ENCODE results near the gene NUP210L.
"Not testable (repeated sequence)": the region's sequence is repeated elsewhere in the genome, so short reads cannot be mapped to it uniquely, and the experiment has no call there.

Gene NUP210L

DNA sequence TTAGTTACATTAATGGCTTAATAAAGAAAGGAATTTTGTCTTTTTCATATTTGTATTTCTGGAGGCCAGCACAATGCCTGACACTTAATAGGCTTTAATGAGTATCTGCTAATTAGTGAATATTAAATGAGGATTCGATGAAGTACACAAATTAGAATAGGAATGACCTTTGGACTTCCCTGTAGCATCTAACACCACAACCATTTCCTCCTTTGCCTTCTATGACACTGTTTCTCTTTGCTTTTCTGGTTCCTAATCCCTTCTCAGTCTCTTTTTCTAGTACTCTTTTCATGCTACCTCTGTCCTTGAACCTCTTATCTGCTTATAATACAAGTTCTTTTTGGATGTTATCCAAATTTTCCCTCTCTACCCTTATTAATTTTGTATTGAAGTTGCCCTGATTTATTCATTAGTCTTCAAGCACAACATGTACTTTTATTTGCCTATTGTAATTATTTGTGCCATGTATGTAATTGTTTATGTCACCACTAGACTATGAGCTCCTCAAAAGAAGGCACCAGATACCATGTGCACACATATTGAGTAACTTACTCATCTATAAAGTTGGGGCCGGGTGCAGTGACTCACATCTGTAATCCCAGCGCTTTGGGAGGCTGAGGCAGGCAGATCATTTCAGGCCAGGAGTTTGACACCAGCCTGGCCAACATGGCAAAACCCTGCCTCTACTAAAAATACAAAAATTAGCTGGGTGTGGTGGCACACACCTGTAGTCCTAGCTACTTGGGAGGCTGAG, 140.5 kb downstream of the NUP210L start:
- H3K9ac ChIP-seq (ENCODE audit: low read depth, low read length), result no peak overlapping the region
- no peak overlapping the region for H3K4me2 ChIP-seq (ENCODE audit: low read length)
- H3K36me3 ChIP-seq (ENCODE audit: insufficient read depth, low read length), result no peaks in the 10 kb centered on the region
- no peak overlapping the region for H3K4me3 ChIP-seq (ENCODE audit: low read length)
- no peaks in the 10 kb centered on the region for H3K9me3 ChIP-seq (replicated peaks; ENCODE audit: low read length)
- peaks cover 5% of the 10 kb centered on the region for H3K4me1 ChIP-seq (ENCODE audit: control insufficient read depth, insufficient read depth, low read length)
- H3K27me3 ChIP-seq (ENCODE audit: control insufficient read depth, insufficient read depth, low read length), result no peaks in the 10 kb centered on the region

DNA sequence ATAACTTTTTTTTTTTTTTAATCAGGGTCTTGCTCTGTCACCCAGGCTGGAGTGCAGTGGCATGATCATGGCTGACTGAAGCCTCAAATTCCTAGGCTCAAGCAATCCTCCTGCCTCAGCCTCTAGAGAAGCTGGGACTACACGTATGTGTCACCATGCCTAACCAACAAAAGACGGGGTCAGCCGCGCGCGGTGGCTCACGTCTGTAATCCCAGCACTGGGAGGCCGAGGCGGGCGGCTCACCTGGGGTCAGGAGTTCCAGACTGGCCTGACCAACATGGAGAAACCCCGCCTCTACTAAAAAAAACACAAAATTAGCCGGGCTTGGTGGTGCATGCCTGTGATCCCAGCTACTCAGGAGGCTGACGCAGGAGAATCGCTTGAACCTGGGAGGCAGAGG, 142.3 kb downstream of the NUP210L start:
- H3K9ac ChIP-seq (ENCODE audit: low read depth, low read length); H3K4me1 ChIP-seq (ENCODE audit: control insufficient read depth, insufficient read depth, low read length); H3K9me3 ChIP-seq (replicated peaks; ENCODE audit: low read length); H3K4me2 ChIP-seq (ENCODE audit: low read length); H3K4me3 ChIP-seq (ENCODE audit: low read length); H3K36me3 ChIP-seq (ENCODE audit: insufficient read depth, low read length); H3K27me3 ChIP-seq (ENCODE audit: control insufficient read depth, insufficient read depth, low read length): not testable (repeated sequence)

DNA sequence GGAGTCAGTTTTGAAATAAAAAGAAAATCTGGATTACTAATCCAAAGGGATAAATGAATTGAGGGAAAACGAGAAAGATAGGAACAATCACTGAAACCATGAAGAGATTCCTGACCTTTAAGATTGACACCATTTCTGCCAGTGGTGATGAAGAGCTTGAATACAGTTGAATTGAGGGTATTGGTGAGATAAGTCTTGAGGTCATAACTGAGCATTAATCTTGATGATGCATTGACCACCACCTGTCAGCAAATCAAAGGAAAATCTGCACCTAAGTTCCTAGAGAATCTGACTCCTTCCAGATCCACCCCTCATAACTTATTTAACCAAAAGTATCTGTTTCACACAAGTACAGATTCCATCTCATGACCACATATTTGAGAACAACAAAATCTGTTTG, 142.7 kb downstream of the NUP210L start:
- Histone ChIP-seq H3K9ac (ENCODE audit: low read depth, low read length) (no peak overlapping the region), H3K36me3 (ENCODE audit: insufficient read depth, low read length) (no peaks in the 10 kb centered on the region), H3K27me3 (ENCODE audit: control insufficient read depth, insufficient read depth, low read length) (no peaks in the 10 kb centered on the region), H3K4me3 (ENCODE audit: low read length) (no peak overlapping the region), H3K4me1 (ENCODE audit: control insufficient read depth, insufficient read depth, low read length) (peaks cover 5% of the 10 kb centered on the region), H3K9me3 (replicated peaks; ENCODE audit: low read length) (no peaks in the 10 kb centered on the region), H3K4me2 (ENCODE audit: low read length) (no peak overlapping the region)

DNA sequence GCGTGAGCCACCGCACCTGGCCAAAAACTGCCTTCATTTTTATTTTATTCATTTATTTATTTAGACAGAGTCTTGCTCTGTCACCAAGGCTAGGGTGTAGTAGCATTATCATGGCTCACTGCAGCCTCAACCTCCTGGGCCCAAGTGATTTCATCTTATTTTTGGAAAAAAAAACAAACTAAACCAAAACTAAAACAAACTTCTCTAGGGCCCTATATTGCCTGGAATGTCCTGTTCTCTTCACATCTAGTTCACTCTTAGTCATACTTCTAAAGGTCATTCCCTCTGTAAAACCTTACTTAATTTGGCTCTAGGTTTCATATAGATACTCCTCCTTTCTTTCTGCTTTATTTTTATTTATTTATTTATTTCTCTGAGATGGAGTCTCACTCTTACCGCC, 148.7 kb downstream of the NUP210L start:
- no peak overlapping the region for H3K4me2 ChIP-seq (ENCODE audit: low read length)

DNA sequence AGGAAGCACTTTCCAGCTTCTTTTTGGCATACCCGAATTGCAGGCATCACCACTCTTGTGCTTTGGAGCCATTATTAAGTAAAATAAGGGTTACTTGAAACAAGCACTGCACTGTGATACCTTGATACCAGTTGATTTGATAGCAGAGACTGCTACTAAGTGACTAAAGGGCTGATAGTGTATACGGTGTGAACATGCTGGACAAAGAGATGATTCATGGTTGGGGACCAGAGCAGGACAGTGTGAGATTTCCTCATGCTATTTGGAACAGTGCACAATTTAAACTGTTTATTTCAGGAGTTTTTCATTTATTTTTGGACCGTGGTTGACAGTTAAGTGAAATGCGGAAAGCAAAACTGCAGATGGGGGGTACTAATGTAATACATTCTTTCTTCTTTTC, 154.5 kb downstream of the NUP210L start:
- Histone ChIP-seq H3K9ac (ENCODE audit: low read depth, low read length) (no peak overlapping the region), H3K27me3 (ENCODE audit: control insufficient read depth, insufficient read depth, low read length) (no peaks in the 10 kb centered on the region), H3K9me3 (replicated peaks; ENCODE audit: low read length) (no peaks in the 10 kb centered on the region), H3K4me2 (ENCODE audit: low read length) (no peak overlapping the region), H3K36me3 (ENCODE audit: insufficient read depth, low read length) (peaks cover 3% of the 10 kb centered on the region), H3K4me3 (ENCODE audit: low read length) (no peak overlapping the region), H3K4me1 (ENCODE audit: control insufficient read depth, insufficient read depth, low read length) (no peaks in the 10 kb centered on the region)

More for the DNA sequence above, 148.7 kb downstream of the NUP210L start:
- no peaks in the 10 kb centered on the region for H3K27me3 ChIP-seq (ENCODE audit: control insufficient read depth, insufficient read depth, low read length)
- H3K9ac ChIP-seq (ENCODE audit: low read depth, low read length), result no peak overlapping the region
- peaks cover 5% of the 10 kb centered on the region for H3K4me1 ChIP-seq (ENCODE audit: control insufficient read depth, insufficient read depth, low read length)
- no peak overlapping the region for H3K4me3 ChIP-seq (ENCODE audit: low read length)
- H3K9me3 ChIP-seq (replicated peaks; ENCODE audit: low read length), result no peaks in the 10 kb centered on the region
- H3K36me3 ChIP-seq (ENCODE audit: insufficient read depth, low read length), result no peaks in the 10 kb centered on the region

DNA sequence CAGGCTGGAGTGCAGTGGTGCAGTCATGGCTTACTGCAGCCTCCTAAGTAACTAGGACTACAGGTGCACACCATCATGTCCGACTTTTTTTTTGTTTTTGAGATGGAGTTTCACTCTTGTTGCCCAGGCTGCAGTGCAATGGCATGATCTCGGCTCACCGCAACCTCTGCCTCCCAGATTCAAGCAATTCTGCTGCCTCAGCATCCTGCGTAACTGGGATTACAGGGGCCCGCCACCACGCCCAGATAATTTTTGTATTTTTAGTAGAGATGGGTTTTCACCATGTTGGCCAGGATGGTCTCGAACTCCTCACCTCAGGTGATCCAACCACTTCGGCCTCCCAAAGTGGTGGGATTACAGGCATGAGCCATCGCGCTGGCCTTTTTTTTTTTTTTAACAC, 158.0 kb downstream of the NUP210L start:
- not testable (repeated sequence) for H3K9ac ChIP-seq (ENCODE audit: low read depth, low read length); H3K4me2 ChIP-seq (ENCODE audit: low read length)
- peaks cover 27% of the 10 kb centered on the region for H3K36me3 ChIP-seq (ENCODE audit: insufficient read depth, low read length)

DNA sequence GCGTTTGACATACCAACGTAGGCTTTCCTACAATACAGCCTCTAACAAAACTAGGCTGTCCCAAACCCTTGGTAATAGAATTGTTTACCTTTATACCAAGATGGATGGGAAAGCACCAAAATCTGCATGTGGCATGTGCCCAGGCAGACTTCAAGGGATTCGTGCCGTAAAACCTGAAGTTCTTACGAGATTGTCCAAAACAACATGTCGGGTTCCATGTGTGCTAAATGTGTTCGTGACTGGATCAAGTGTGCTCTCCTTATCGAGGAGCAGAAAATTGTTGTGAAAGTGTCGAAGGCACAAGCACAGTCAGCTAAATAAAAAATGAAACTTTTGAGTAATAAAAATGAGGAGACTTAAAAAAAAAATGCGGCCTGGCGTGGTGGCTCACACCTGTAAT, 159.2 kb downstream of the NUP210L start:
- H3K36me3 ChIP-seq (ENCODE audit: insufficient read depth, low read length), result peaks cover 34% of the 10 kb centered on the region
- H3K9me3 ChIP-seq (replicated peaks; ENCODE audit: low read length), result no peaks in the 10 kb centered on the region
- no peaks in the 10 kb centered on the region for H3K27me3 ChIP-seq (ENCODE audit: control insufficient read depth, insufficient read depth, low read length)
- peaks cover 7% of the 10 kb centered on the region for H3K4me1 ChIP-seq (ENCODE audit: control insufficient read depth, insufficient read depth, low read length)
- no peak overlapping the region for H3K4me2 ChIP-seq (ENCODE audit: low read length)
- no peak overlapping the region for H3K4me3 ChIP-seq (ENCODE audit: low read length)
- H3K9ac ChIP-seq (ENCODE audit: low read depth, low read length), result no peak overlapping the region

More for the DNA sequence above, 158.0 kb downstream of the NUP210L start:
- not testable (repeated sequence) for H3K4me3 ChIP-seq (ENCODE audit: low read length); H3K27me3 ChIP-seq (ENCODE audit: control insufficient read depth, insufficient read depth, low read length); H3K4me1 ChIP-seq (ENCODE audit: control insufficient read depth, insufficient read depth, low read length); H3K9me3 ChIP-seq (replicated peaks; ENCODE audit: low read length)

DNA sequence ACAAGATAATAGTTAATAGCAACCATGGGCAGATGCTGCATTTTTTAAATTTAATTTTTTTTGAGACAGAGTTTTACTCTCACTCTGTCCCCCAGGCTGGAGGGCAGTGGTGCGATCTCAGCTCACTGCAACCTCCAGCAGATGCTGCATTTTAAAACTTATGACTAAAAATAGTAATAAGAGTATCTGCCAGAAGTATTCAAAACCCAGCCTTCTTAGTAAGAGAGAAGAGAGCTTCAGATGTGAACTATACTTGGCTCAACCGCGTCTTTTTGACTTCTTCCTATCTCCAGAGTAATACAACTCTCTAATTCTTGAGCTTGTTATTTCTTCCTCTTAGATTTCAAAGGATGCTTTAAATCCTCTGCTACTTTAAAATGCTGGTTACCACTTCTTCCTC, 159.7 kb downstream of the NUP210L start:
- Histone ChIP-seq H3K9me3 (replicated peaks; ENCODE audit: low read length) (no peaks in the 10 kb centered on the region), H3K9ac (ENCODE audit: low read depth, low read length) (no peak overlapping the region), H3K4me3 (ENCODE audit: low read length) (no peak overlapping the region), H3K4me2 (ENCODE audit: low read length) (no peak overlapping the region), H3K27me3 (ENCODE audit: control insufficient read depth, insufficient read depth, low read length) (no peaks in the 10 kb centered on the region), H3K4me1 (ENCODE audit: control insufficient read depth, insufficient read depth, low read length) (peaks cover 9% of the 10 kb centered on the region), H3K36me3 (ENCODE audit: insufficient read depth, low read length) (peaks cover 34% of the 10 kb centered on the region)

DNA sequence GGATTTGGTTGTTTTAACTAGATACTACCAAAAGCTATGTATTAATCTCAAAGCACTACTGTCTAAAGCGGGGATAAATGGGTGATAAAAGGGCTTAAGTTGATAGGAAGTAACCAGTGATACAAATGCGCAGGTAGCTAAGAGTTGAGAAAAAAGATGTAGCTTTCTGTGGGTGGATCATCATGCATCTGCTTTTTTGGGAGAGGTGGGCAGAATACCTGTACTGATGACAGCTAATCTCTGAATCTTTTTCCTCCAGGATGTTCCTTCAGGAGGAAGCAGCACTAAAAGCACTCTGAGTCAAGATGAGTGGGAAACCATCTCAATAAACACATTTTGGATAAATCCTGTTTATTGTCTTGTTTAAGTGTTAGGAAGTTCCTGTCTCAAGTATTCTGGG, 163.1 kb downstream of the NUP210L start:
- H3K4me2 ChIP-seq (ENCODE audit: low read length), result peak overlapping the region; percentile 93

DNA sequence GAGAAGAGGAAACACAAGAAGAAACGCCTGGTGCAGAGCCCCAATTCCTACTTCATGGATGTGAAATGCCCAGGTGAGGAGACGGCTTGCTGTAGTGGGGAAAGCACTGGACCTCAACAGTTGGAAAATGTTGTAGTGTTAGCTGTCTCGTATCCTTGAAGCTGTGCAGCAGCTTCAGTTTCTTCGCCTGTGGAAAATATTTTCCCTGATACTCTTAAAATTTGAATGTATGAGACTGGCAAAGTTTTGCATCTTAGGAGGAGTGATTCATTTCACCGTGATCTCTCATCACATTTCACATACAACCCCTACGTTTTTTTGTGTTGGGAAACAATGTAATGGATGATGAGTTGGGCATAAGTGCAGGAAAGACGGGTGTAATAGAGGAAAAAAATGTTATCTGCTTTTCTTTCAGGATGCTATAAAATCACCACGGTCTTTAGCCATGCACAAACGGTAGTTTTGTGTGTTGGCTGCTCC, 163.7 kb downstream of the NUP210L start:
- Histone ChIP-seq H3K36me3 (ENCODE audit: insufficient read depth, low read length) (peaks cover 34% of the 10 kb centered on the region), H3K4me2 (ENCODE audit: low read length) (peak overlapping the region; percentile 93), H3K4me3 (ENCODE audit: low read length) (peak overlapping the region; percentile 89), H3K4me1 (ENCODE audit: control insufficient read depth, insufficient read depth, low read length) (peaks cover 17% of the 10 kb centered on the region), H3K9me3 (replicated peaks; ENCODE audit: low read length) (no peaks in the 10 kb centered on the region), H3K9ac (ENCODE audit: low read depth, low read length) (peak overlapping the region; percentile 96), H3K27me3 (ENCODE audit: control insufficient read depth, insufficient read depth, low read length) (no peaks in the 10 kb centered on the region)

More for the DNA sequence above, 163.1 kb downstream of the NUP210L start:
- Histone ChIP-seq H3K36me3 (ENCODE audit: insufficient read depth, low read length) (peaks cover 34% of the 10 kb centered on the region), H3K4me3 (ENCODE audit: low read length) (peak overlapping the region; percentile 89), H3K9ac (ENCODE audit: low read depth, low read length) (peak overlapping the region; percentile 96), H3K9me3 (replicated peaks; ENCODE audit: low read length) (no peaks in the 10 kb centered on the region), H3K27me3 (ENCODE audit: control insufficient read depth, insufficient read depth, low read length) (no peaks in the 10 kb centered on the region), H3K4me1 (ENCODE audit: control insufficient read depth, insufficient read depth, low read length) (peaks cover 12% of the 10 kb centered on the region)

DNA sequence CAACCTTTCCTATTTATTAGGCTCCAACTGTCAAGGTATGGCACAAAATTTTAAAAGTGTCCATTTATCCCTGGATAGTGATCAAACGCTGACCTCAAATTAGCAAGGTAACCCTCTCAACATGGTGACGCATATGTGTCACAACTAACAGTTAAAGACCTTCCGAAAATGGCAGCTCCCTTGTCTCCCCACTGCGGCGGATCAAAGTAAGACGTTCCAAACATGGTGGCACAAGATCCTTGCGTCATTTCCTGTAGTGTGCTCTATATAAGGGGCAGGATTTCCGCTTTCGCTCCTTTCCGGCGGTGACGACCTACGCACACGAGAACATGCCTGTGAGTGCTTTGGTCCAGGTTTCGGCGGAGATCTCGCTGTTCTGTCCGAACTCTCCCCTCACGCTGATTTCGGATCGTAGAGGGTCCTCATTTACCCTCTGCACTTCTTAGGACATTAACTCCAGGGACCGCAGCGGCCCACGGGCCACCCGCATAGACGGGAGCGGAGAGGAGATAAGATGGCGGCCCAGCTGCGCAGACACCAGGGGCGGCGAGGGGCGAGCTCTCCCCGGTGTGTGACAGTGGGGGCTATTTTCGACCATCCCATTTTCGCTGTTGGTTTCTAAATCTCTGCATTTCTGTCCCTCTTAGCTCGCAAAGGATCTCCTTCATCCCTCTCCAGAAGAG, 164.3 kb downstream of the NUP210L start, which contains the start of gene RPS27:
TSS of gene RPS27 (plus strand) at position 295 of the 683 bp plus-strand sequence. CDS start at position 330, 35 bp downstream.
- Histone ChIP-seq H3K4me2 (ENCODE audit: low read length) (peak within 1 kb of the TSS; percentile 93), H3K27me3 (ENCODE audit: control insufficient read depth, insufficient read depth, low read length) (no peaks in the 10 kb centered on the region), H3K4me1 (ENCODE audit: control insufficient read depth, insufficient read depth, low read length) (peaks cover 17% of the 10 kb centered on the region), H3K9me3 (replicated peaks; ENCODE audit: low read length) (no peaks in the 10 kb centered on the region), H3K4me3 (ENCODE audit: low read length) (peak within 1 kb of the TSS; percentile 89), H3K36me3 (ENCODE audit: insufficient read depth, low read length) (peaks cover 33% of the 10 kb centered on the region), H3K9ac (ENCODE audit: low read depth, low read length) (peak within 1 kb of the TSS; percentile 96)

Data from skeletal muscle satellite cell (primary cell).